Epidermal melanocyte (primary cell): Measurements from ENCODE around the gene FRMD5.

Experiments
- DNase-seq: peaks from one replicate; pipeline ENCODE4 v3.0.0; 2011; ENCODE audit warnings: low spot score; ENCODE audit not compliant: insufficient read length

FRMD5 gene

DNA sequence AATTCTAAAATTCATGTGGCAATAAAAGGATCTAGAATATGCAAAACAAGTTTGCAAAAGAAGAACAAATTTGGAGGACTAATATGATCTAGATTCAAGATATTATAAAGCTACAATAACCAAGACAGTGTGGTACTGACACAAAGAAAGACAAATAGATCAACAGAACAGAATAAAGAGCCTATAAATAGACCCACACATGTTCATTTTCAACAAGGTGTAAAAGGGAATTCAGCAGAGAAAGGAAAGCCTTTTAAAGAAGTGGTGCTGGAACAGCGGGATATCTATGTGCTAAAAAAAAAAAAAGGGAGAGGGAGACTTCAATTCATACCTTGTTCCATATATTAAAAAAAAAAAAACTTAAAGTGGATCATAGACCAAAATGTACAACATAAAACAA lies 219.3 kb downstream of the FRMD5 start:
- DNase-seq: no peak

DNA sequence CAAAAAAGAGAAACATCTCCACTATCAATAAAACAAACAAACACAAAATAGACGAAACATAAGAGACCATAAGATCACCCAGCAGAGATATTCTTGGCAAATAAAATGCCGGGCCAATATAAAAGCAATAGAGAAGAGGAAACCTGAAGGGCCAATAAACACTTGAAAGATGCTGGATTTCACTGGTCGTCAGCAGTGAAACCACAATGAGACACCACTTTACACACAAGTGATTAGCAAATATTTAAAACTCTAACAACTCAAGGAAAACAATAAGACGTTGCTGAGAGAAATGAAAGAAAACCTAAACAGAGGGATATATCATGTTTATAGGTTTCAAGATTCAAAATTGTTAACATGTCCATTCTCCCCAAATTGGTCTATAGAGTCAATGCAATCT lies 219.7 kb downstream of the FRMD5 start:
- no peak for DNase-seq

DNA sequence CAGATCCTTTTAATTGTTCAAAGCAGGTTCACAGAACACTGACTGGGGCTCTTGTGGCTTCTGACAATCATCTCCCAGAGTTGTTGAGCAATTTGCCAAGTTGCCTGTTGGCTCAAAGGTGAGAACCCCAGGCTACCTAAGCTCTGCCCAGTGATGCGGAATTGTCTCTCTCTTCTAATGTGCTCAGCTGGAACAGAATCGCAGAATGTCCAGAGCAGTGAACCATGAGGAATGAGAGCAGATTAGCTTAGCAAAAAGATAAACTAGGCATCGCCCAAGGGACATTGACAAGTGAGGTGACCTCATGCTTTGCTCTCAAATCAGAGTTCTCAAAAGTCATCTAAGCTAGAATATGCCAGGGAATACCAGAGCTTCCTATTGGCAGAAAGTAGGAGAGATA lies 220.2 kb downstream of the FRMD5 start:
- DNase-seq: no peak

DNA sequence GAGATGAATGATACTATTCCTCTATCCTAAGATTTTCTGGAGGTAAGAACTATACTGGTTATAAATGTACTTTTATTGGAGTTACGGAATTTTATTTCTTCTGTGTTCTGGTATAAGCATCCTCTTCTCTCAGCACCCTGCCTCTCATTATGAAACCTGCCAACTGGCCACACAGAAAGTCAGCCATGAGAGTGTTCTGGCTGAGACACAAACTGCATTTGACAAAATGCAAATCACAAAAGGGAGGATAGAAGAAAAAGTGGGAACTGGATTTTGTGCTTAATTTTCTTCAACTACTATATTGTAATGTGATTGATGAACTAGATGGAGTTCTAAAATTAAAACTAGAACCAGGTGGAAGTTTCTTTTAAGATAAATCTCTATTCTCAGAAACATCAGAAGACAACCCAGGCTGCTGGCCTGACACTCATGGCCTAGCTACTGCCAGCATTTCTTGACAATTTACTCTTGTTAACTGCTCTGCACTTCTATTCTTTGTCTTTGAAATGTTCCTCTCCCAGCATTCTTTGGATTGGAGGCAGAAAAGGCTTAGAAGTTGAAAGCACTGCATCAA lies 225.2 kb downstream of the FRMD5 start:
- DNase-seq: no peak

DNA sequence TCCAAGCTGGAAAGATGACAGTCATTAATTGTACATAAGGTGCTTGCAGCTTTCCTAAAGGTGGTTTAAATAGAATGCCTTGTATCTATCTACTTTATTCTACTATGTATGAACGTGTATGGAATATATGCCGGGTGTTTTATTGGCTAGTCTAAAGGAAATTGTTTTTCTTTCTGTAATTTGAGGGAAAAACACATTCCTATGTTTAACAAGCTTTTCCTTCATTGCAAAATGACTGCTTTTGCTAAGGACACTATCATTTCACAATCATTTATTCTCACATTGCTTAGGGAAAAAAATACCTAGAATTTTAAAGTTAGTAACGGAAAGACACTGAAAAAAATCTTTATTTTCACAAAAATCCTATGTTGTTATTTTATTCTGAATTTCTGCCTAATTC lies 226.5 kb downstream of the FRMD5 start:
- DNase-seq: no peak

DNA sequence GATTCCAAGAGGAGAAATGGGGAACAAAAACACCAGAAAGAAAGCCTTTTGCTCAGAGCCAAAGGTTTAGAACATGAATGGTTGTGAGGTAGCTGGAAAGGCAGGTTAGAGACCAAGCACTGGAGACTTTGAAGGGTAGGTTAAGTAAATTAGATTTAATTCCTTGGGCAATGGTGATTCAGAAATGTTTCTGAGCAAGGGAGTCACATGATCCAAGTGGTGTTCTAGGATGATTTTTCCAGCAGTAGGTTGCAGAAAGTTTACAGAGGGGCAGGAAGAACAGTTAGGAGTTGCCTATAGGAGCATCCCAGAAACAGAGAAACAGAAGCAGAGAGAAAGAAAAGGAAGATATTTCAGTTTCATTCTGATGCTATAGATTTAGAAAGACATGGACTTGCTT lies 228.4 kb downstream of the FRMD5 start:
- no peak for DNase-seq

DNA sequence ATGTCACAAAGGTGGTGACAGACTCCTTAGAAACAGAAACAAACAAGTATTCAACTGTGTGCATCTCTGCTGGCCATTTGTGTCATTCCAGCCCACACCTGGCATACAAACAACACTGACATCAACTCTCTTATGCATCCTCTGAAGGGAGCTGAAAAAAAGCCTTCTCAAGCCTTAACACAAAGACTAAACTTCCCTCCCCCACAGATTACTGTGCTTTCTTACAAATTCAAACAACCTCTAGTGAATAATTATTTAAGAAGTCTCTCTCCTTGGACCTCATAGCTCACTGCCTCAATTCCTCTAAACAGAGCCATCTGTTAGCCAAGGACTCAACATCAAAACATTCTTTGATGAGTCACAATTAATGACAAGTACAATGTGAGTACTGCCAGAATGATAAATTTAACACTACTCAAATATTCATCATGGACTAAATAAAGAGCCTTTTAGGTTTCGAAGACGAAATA lies 236.2 kb downstream of the FRMD5 start:
- DNase-seq: no peak

DNA sequence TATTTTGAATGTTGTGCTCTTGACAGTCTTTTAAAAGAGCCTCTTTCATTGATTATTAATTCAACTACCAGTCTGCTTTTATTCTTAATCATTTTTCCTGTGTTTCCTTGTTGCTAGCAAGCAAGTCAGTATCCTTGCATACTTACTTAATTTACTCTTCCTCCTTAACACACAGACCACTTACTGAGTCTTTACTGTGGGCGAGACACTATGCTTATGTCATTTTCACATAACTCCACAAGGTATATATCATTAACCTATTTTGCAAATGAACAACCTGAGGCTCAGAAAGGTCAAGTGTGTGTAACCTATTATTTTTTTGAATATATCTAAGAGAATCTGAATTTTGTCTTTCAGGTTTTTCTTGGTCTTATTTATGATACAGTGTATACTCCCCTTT lies 237.3 kb downstream of the FRMD5 start:
- no peak for DNase-seq

DNA sequence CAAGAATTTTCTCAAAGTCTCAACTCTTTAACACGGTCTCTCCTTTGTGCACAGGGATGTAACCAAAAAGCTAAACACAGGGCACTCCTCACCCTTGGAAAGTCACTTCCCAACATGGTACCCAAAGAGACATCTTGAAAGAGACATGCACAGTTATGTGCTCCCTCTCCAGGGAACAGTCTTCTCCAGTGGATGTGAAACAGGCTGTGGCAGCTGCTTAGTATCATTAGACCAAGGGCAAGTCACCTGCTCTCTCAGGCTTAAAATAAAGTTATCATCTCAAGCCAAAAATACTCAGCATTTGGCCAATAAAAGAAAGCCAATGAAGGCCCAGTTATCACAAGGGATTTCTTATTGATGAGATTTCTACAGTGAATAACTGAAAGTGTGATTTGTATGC lies 239.9 kb downstream of the FRMD5 start:
- DNase-seq: no peak

DNA sequence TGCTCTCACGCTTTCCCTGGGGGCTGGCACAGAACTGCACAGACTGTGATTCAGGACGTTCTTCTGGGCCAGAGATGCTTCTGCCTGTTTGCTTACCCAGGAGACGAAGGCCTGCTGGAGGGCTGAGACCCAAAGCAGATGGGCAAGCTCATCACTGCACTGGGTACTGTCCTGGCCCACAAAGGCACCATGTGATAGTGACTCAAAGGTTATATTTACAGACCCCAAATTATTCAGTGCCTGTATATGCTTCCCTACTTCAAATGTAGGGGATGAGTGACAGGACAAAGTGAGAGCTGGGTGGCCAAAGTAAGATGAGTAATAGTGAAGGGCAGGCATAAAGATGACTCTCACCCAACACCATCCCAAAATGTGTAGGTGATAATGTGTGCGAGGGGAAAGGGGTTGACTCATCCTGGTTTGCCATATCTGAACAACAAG lies 240.9 kb downstream of the FRMD5 start:
- DNase-seq: no peak

DNA sequence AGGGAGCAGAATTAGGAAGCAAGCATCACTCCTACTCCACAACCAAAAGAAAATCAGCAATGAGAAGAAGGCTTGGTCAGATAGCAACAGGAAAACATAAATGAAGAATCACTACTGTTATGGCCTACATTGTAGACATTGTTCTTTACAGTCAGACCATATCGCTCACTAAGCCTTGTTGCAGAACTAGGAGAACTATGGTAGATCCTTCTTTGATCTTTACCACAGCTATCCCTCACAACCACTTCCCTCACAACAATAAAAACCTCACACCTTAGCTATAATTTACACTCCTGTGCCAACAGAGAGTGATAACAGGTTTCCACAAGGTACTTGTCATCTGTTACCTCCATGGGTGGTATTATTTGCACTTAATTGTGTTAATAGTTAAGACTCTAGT lies 241.7 kb downstream of the FRMD5 start:
- DNase-seq: no peak

DNA sequence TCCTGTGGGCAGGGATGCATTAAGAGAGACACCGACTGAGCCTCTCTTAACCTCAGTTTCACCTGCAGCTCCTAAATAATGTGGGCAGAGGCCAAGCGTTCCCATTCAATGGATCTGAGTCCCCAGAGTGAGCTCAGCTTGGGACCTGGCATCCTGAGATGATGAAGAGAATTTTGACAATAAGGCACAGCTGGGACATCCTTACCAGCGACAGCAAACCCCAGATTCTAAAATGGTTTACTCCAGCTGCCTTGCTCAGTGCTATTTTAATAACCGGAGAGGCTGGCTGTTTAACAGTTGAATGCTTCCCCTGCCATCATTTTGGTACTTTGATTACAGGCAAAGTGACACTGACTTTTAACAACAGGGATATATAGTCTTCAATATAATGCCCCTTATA lies 244.5 kb downstream of the FRMD5 start:
- no peak for DNase-seq

DNA sequence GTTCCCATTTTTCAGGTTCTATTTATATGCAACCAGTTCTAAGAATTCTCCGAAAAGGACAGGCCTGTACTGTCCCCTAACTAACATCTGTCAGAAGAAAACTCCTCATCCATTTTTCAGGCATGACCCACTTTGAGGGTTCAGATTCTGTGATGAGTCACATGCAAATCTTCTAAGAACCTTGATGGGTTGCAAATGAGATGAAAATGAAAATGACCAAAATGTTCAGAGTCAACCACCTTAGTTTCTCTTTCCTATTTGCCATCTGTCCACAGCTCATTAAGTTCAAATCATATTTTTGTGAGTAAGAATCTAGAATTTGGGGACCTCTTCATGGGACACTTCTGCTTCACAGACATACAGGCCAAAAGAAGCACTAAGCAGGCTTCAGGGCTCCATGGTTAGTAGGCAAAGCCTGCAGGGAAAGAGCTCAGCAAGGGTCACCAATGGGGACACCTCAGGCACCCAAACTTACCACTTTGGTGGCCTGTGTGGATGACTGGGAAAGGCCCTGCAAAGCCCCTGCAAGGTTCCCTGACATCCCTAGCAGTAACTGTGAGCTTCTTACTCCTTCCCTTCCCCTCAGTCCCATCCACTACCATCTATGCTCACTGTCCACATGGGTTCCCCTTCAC lies 246.3 kb downstream of the FRMD5 start:
- DNase-seq: no peak

DNA sequence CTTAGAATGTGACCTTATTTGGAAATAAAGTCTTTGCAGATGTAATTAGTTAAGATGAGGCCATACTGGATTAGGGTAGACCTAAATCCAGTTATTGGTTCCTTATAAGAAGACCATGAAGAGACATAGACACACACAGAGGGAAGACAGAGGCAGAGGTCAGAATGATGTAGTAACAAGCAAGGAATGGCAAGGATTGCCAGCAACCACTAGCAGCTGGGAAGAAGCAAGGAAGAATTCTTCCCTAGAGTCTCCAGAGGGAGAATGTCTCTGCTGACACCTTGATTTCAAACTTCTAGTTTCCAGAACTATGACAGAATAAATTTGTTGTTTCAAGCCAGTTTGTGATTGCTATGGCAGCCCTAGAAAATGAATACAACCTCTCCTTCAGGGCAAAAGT lies 251.6 kb downstream of the FRMD5 start:
- no peak for DNase-seq

DNA sequence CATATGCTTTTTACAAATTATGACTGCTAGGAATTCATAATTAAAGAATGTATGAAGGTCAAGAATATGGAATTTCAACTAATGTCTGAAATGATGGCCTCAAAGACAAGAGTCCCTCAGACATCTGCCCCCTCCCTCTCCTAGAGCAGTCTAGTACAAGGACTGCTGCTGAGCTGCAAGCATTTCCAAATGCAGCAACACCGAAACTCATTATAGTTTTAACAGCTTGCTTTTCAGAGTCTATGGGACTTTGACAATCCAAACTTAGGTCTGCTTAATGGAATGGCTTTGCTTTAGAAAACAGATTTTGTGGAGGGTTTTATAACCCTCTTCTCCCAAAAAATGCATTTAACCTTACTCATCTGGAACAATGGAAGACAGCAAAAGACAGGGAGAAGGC lies 252.9 kb downstream of the FRMD5 start:
- no peak for DNase-seq

DNA sequence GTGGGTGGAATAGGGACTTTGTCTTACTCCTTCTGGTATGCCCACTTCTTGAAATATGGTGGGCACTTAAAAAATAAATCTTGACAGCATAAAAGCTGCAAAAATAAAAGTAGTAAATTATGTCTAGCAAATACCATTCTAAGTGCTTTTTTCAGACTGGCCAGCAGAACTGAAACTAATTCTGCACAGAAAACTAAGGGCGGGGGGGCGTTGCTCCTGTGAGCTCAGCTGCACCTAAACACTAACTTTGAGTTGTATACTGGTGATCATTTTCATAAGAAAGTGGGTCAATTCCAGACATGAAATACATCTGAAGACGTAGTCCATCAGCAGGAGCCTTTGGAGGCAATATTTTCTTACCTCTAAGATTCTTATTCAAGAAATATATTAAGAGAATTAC lies 253.5 kb downstream of the FRMD5 start:
- no peak for DNase-seq

DNA sequence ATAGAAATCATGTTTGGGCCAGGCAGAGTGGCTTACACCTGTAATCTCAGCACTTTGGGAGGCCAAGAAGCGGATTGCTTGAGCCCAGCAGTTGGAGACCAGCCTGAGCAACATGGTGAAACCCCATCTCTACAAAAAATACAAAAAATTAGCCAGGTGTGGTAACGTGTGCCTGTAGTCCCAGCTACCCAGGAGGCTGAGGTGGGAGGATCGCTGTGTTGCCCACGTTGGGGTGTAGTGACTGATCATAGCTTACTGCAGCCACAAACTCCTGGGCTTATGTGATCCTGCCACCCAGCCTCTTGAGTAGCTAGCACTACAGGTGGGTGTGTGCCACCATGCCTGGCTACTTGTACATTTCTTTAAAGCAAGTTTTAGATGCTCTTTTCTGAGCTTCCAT lies 254.0 kb downstream of the FRMD5 start:
- DNase-seq: no peak

DNA sequence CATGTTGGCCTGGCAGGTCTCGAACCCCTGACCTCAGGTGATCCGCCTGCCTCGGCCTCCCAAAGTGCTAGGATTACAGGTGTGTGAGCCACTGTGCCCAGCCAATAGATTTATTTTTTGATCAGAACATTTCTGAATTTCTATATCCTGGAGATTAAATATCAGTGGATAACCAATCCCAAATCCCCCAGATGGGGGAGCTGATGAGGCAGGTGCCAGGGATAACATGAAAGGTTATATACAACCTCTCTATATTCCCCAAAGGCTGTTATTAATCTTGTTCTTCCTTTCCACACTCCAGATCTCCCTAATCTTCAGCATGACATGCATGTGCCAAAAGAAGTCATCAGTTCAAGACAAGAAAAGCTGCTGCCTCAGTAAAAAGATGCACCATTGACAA lies 256.0 kb downstream of the FRMD5 start:
- no peak for DNase-seq

DNA sequence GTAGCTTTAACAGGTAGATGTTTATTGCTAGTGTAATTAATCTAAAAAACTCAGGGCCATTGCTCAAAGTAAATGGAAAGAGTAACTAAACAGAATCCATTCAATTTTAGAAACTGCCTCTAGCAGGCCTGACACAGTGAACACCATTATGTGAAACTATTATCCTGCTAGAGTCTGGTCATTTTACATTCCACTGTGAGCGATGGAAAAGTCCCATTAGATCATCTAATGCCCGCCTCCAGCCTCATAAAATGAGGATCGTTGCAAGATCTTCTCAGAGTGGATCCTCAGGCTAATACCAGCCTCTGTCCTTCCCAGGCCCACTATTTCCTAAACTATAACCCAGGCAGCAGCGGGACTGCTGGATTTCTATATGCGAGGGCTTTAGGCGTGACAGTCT lies 260.6 kb downstream of the FRMD5 start:
- DNase-seq: peak; percentile 67

DNA sequence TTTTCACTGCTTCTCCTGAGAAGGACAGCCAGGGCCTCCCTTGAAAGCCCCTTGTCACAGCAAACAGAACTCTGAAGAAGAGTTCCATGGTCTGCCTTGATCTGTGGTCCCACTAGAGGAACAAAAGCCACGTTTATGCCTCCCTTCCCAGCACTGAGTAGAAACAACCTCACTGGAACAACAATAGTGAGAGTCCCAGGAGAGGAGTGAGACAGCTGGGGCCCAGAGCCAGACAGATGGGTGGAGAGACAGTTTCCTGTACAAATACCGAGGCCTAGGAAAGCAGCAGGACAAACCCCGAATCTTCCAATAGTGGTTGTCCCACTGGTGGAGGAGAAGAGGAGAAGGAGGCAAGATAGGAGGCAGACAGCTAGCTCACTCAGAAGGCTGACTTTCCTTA lies 262.2 kb downstream of the FRMD5 start:
- DNase-seq: no peak

DNA sequence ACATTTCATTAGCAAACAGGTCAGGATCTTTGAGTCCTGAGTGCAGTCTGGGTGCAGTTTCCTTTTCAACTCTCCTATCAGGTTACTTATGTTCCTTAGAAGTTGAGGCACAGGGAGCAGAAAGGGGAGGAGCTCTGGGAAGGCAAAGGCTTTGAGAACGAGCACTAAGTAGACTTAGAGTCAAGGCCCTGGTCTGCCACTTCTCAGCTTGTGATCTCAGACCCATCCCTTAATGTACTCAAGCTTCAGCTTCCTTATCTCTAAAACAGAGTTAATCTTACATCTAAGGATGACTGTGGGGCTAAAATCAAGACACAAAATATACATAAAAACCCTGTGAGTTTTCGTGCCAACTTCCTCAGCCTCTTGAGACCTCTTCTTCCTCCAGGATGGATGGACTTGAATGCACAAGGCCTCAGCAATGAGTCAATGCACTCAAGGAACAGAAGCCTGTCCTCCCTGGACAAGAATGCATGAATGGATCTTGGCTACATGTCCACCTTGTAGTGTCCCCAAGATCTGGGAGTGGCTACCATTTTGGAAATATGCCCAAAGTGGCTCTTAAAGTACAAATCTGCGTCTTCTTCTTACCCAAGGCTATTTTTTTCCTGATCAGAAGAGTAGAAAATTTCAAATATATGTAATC lies 263.2 kb downstream of the FRMD5 start:
- DNase-seq: no peak

DNA sequence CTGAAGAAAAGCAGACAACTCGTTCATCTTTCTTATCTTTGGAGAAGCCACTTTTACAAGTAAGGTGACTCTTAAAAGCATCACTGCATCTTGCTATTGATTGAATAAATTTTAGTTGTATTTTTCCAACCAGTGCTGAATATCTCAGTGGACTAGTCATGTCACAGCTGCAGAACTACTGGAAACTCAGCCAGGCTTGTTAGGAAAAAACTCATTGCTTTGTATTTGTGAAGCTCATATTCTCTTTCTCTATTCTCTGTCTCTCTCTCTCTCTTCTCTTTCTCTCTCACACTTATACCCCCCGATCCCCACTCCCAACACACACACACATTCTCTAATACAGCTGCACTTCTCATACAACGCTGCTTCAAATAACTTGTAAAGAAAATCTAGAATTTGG lies 264.0 kb downstream of the FRMD5 start:
- DNase-seq: no peak

DNA sequence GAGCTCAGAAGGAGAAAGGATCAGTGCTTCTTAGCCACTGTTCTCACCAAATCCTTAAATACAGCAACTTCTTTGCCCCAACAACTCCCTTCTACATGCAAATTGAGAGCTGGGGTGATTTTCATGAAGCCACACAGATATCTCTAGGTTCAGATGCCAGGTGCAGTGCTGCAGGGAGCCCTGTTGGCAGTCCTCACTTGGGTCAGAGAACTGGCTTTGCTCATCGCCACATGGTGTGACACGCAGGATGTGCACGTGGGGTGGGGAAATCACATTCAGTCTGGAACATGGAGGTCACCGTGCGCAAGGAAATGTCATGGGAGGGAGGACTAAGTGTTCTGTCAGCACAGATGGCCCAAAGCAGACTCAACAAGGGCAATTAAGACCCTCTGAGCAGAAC lies 264.5 kb downstream of the FRMD5 start:
- DNase-seq: no peak
